ENCODE results near the gene RDH14. TPM values are rescaled to one million over a fixed set of nuclear protein-coding genes. Genes with fewer than 3 reads are reported as not detected.

The RDH14 gene
- total and polyA plus RNA-seq, 2 of the 4 experiments (the other 2 are of a cell fraction): 11.9 to 12.2 TPM

DNA sequence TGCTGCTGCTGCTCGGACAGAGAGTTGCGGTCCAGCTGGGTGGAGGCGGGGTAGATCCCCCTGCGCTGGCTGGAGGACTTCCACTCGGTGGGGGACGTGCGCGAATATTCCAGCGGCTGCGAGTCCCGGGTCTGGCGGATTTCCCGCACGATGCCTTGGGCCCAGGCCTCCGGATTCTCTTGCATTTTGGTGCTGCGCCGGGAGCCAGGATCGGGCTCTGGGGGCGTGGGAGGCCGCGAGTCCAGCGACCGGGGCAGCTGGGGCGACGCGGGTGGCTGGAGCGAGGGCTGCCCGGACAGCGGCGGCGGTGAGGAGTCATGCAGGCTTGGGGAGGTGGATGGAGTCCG is 24.1 kb upstream of the RDH14 start:
- Histone ChIP-seq H2BK15ac (ENCODE audit: low read depth, low read length) (no peak overlapping the region), H3K4me3 (ENCODE audit: insufficient read depth, low read depth, low read length) (no peak overlapping the region), H2AFZ (replicated peaks; ENCODE audit: low read length, poor library complexity) (no peak overlapping the region), H3K27me3 (ENCODE audit: control insufficient read depth, insufficient read depth, low read length) (no peaks in the 10 kb centered on the region), H3K4ac (ENCODE audit: low read depth, low read length) (no peak overlapping the region), H2BK5ac (ENCODE audit: low read depth, low read length, poor library complexity, severe bottlenecking) (no peak overlapping the region), H3K18ac (ENCODE audit: low read depth, low read length) (no peak overlapping the region), H2BK20ac (ENCODE audit: low read depth, low read length) (0 out of 2 replicates have a peak overlapping the region, but pooled peaks have one; percentile 23), H3K9ac (ENCODE audit: low read depth, low read length) (no peak overlapping the region), H3K79me1 (ENCODE audit: low read depth in 1 of 2, low read length in 2 of 2) (no peaks in the 10 kb centered on the region), H4K91ac (ENCODE audit: insufficient read depth, low read depth, low read length) (no peak overlapping the region), H3K4me2 (ENCODE audit: low read depth, low read length) (no peak overlapping the region), H3K27ac (ENCODE audit: insufficient read depth, low read length) (no peak overlapping the region), H2AK9ac (replicated peaks; ENCODE audit: low read depth, low read length, poor library complexity) (no peak overlapping the region), H2BK120ac (ENCODE audit: low read depth, low read length) (no peak overlapping the region), H2AK5ac (ENCODE audit: low read depth, low read length) (no peak overlapping the region), H3K14ac (replicated peaks; ENCODE audit: low read depth, low read length) (no peak overlapping the region), H3K36me3 (ENCODE audit: control insufficient read depth, insufficient read depth, low read length) (no peaks in the 10 kb centered on the region), H4K20me1 (ENCODE audit: insufficient read depth, low read length) (no peaks in the 10 kb centered on the region), H3K9me1 (ENCODE audit: insufficient read depth, low read length) (peaks cover 5% of the 10 kb centered on the region), H3K23ac (ENCODE audit: low read depth, low read length) (no peak overlapping the region), H3K9me3 (ENCODE audit: control insufficient read depth, insufficient read depth, low read length) (no peaks in the 10 kb centered on the region; the same call in 1 of the 2 replicates), H3K4me1 (ENCODE audit: control insufficient read depth, insufficient read depth, low read length) (no peaks in the 10 kb centered on the region), H4K8ac (ENCODE audit: low read depth in 2 of 2, low read length in 2 of 2) (no peak overlapping the region), H3K56ac (ENCODE audit: extremely low read depth, insufficient read depth, low read length) (no peak overlapping the region), H4K5ac (ENCODE audit: low read depth, low read length) (no peak overlapping the region)
- ChIA-PET CTCF (no interaction called here), POLR2A (ENCODE audit: unreplicated experiment) (no interaction called here)
- no TSS peak for BruUV-seq (replicated peaks)
- WGBS, 2 experiments (ENCODE audit: extremely low coverage in 2 of 2, insufficient read length in 1 of 2): 95% methylated on average over 7 of the region's 32 CpGs; no CpG with 5 or more reads in 1 of the 2 experiments
- intact Hi-C loops (cut with micrococcal nuclease) (no loop called here), in situ Hi-C loops (cut with MboI; ENCODE audit: low sequenced_read_pairs) (no loop called here), dilution Hi-C loops (cut with HindIII; ENCODE audit: low sequenced_read_pairs, unreplicated experiment) (no loop called here)
- TF ChIP-seq CHD1 (IDR thresholded peaks at IDR 0.05; ENCODE audit: low read depth, low read length) (no peak), RAD21 (IDR thresholded peaks at IDR 0.05; ENCODE audit: low read length) (no peak), RFX5 (IDR thresholded peaks at IDR 0.05; ENCODE audit: low read depth, low read length) (no peak), RCOR1 (IDR thresholded peaks at IDR 0.05; ENCODE audit: insufficient replicate concordance, low read length) (no peak)
- TF ChIP-seq, protein P1, sequence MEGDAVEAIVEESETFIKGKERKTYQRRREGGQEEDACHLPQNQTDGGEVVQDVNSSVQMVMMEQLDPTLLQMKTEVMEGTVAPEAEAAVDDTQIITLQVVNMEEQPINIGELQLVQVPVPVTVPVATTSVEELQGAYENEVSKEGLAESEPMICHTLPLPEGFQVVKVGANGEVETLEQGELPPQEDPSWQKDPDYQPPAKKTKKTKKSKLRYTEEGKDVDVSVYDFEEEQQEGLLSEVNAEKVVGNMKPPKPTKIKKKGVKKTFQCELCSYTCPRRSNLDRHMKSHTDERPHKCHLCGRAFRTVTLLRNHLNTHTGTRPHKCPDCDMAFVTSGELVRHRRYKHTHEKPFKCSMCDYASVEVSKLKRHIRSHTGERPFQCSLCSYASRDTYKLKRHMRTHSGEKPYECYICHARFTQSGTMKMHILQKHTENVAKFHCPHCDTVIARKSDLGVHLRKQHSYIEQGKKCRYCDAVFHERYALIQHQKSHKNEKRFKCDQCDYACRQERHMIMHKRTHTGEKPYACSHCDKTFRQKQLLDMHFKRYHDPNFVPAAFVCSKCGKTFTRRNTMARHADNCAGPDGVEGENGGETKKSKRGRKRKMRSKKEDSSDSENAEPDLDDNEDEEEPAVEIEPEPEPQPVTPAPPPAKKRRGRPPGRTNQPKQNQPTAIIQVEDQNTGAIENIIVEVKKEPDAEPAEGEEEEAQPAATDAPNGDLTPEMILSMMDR (conservative IDR thresholded peaks at IDR 0.05; ENCODE audit: low read depth, low read length): no peak
- TF ChIP-seq, protein P2, sequence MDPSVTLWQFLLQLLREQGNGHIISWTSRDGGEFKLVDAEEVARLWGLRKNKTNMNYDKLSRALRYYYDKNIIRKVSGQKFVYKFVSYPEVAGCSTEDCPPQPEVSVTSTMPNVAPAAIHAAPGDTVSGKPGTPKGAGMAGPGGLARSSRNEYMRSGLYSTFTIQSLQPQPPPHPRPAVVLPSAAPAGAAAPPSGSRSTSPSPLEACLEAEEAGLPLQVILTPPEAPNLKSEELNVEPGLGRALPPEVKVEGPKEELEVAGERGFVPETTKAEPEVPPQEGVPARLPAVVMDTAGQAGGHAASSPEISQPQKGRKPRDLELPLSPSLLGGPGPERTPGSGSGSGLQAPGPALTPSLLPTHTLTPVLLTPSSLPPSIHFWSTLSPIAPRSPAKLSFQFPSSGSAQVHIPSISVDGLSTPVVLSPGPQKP (IDR thresholded peaks at IDR 0.05; ENCODE audit: borderline replicate concordance, low read depth, low read length): no peak
- ATAC-seq (ENCODE audit: low read depth) (no peak), DNase-seq (no peak)

Data from IMR-90 (cell line).